DMS153 treated with DMSO at 0.1 percent for 48 hours (cell line): Measurements from ENCODE around the gene MST1.
A peak's percentile ranks its signal among the peaks of the same experiment; 100 is the strongest.

ENCODE experiments used
- DNase-seq: peaks from one replicate; lab custom pipeline; 2025; ENCODE audit not compliant: unreplicated experiment; lab: John Stamatoyannopoulos, UW

Gene MST1

GRCh38 chr3:49658711-49659110, 30.6 kb downstream of the MST1 start:
- DNase-seq = no peak

GRCh38 chr3:49657208-49657915, 31.9 kb downstream of the MST1 start:
- no peak for DNase-seq

- no peak for DNase-seq
These were observed 32.6 kb downstream of the MST1 start for GRCh38 chr3:49656541-49657112.

- no peak for DNase-seq
These were observed 33.5 kb downstream of the MST1 start for GRCh38 chr3:49655731-49656285.

- DNase-seq = peak; percentile 35
These were observed 34.2 kb downstream of the MST1 start for GRCh38 chr3:49654955-49655556.

GRCh38 chr3:49654176-49654825, 35.0 kb downstream of the MST1 start:
- DNase-seq = no peak

GRCh38 chr3:49653621-49654020, 35.7 kb downstream of the MST1 start:
- DNase-seq = no peak

- DNase-seq = no peak
These were observed 36.3 kb downstream of the MST1 start for GRCh38 chr3:49652903-49653415.

- DNase-seq = no peak
These were observed 36.9 kb downstream of the MST1 start for GRCh38 chr3:49652218-49652902.

GRCh38 chr3:49650637-49651036, 38.6 kb downstream of the MST1 start:
- DNase-seq = no peak

- DNase-seq = no peak
These were observed 39.1 kb downstream of the MST1 start for GRCh38 chr3:49650177-49650576.

GRCh38 chr3:49649576-49649975, 39.7 kb downstream of the MST1 start:
- no peak for DNase-seq

- DNase-seq = no peak
These were observed 40.8 kb downstream of the MST1 start for GRCh38 chr3:49648354-49649019.

GRCh38 chr3:49647741-49648140, 41.5 kb downstream of the MST1 start:
- peak; percentile 11 for DNase-seq

GRCh38 chr3:49646236-49646635, 43.0 kb downstream of the MST1 start:
- DNase-seq = no peak

- no peak for DNase-seq
These were observed 44.6 kb downstream of the MST1 start for GRCh38 chr3:49644684-49645083.

- DNase-seq = no peak
These were observed 46.5 kb downstream of the MST1 start for GRCh38 chr3:49642708-49643145.

- DNase-seq = no peak
These were observed 47.2 kb downstream of the MST1 start for GRCh38 chr3:49641921-49642707.

GRCh38 chr3:49641292-49641691, 48.0 kb downstream of the MST1 start:
- DNase-seq = no peak

- no peak for DNase-seq
These were observed 49.7 kb downstream of the MST1 start for GRCh38 chr3:49639551-49639950.
